Measurements from ENCODE around the gene PTGFRN.

The PTGFRN gene

DNA sequence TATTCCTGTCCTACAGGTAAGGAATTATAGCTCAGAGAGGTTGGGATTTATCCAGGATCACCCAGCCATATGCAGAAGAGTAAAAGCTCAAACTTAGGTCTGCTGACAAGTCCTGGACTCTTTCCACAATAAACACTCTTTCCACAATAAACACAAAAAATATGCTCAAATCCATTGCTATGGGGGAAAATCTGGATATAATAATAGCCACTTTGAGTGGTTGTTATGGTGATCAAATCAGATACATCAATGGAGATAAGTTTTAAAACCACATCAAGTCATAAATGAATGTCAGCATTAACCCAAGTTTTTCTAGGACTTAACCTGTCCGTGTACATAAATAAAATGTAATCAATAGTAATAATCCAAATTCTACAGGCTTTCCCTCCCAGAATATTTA lies 128.1 kb downstream of the PTGFRN start:
- DNase-seq (ENCODE audit: low spot score) = no peak
- TF ChIP-seq, protein P1, sequence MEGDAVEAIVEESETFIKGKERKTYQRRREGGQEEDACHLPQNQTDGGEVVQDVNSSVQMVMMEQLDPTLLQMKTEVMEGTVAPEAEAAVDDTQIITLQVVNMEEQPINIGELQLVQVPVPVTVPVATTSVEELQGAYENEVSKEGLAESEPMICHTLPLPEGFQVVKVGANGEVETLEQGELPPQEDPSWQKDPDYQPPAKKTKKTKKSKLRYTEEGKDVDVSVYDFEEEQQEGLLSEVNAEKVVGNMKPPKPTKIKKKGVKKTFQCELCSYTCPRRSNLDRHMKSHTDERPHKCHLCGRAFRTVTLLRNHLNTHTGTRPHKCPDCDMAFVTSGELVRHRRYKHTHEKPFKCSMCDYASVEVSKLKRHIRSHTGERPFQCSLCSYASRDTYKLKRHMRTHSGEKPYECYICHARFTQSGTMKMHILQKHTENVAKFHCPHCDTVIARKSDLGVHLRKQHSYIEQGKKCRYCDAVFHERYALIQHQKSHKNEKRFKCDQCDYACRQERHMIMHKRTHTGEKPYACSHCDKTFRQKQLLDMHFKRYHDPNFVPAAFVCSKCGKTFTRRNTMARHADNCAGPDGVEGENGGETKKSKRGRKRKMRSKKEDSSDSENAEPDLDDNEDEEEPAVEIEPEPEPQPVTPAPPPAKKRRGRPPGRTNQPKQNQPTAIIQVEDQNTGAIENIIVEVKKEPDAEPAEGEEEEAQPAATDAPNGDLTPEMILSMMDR (IDR thresholded peaks at IDR 0.05) = no peak
- H3K4me3 ChIP-seq = no peak overlapping the region
- no peak overlapping the region for H3K27ac ChIP-seq

DNA sequence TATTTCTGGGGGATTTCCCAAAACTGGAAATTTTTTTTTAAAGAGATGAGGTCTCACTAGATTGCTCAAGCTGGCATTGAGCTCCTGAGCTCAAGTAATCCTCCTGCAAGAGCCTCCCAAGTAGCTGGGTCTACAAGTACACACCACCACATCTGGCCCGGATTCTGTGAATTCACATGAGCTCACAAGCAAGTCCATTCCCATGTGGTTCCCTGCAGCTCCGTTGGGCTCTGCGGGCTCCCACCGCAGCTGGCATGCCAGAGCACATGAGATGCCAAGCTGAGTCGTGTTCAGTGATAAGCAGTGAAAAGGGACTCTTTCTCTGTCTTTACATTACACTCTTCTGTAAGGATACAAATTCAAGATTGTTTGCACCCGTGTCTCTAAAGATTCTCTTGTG lies 128.5 kb downstream of the PTGFRN start:
- TF ChIP-seq, protein P1 (IDR thresholded peaks at IDR 0.05) = no peak
- no peak overlapping the region for H3K27ac ChIP-seq
- no peak for DNase-seq (ENCODE audit: low spot score)
- no peak overlapping the region for H3K4me3 ChIP-seq

Data from coronary artery (tissue), 2 donors.